ENCODE measurements around the gene SGO2.
"Not testable (repeated sequence)": the region's sequence is repeated elsewhere in the genome, so short reads cannot be mapped to it uniquely, and the experiment has no call there.

Gene SGO2

DNA sequence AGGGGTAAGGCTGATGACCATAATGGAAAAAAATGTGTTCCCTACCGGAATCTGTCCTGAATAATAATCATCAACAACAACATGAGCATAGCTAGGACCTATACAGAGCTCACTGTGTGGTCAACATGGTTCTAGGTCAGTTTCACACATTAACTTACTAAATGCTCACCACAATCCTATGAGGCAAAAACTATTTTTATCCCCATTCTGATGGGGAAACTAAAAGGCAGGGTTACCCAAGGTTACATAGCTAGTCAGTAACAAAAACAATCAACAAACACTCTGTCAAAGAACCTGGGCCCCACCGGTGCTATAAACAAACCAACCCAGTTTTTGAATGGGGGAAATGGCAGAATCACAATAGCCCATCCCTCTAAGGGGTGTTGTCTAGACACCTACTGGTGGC, 100.0 kb downstream of the SGO2 start:
- DNase-seq = no peak

GRCh38 chr2:200627110-200627770, 101.2 kb downstream of the SGO2 start:
- no peak for DNase-seq

DNA sequence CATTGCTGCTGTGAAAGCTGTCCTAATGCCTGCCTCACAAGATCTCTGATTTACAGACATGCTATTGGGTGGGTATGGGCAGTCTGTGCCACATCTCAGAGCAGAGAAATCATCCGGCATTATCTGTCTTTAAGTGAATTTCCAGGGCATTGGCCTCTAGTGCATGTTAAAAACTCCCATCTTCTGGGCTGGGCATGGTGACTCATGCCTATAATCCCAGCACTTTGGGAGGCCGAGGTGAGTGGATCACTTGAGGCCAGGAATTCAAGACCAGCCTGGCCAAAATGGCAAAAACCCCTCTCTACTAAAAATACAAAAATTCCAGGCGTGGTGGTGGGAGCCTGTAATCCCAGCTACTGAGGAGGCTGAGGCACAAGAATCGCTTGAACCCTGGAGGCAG, 102.5 kb downstream of the SGO2 start:
- DNase-seq = not testable (repeated sequence)

DNA sequence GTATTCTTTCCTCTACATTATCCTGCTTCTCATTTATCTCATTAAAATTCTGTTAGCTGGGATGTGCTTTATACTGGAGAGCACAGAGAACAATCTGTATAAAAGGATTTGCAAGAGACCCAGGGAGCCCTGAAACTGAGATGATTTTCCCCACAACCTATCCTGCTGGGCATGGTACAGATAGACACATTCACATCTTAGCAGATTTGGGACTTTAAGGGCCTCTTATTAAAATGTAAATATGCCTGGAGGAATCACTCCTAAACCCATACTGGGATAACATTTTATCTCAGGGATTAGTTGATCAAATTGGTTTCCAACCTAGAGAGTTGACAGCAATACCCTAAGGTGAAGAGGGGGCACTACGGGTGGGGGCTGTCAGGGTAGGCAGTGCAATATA, 105.3 kb downstream of the SGO2 start:
- no peak for DNase-seq

Data from 8988T (cell line).